Amniotic epithelial cell (primary cell): ENCODE data around the gene PARP2.
"Not testable (repeated sequence)": the region's sequence is repeated elsewhere in the genome, so short reads cannot be mapped to it uniquely, and the experiment has no call there.

Source experiments
- DNase-seq: peaks from one replicate; pipeline ENCODE4 v3.0.0-alpha.2; 2010; ENCODE audit warnings: low read depth

The PARP2 gene

DNA sequence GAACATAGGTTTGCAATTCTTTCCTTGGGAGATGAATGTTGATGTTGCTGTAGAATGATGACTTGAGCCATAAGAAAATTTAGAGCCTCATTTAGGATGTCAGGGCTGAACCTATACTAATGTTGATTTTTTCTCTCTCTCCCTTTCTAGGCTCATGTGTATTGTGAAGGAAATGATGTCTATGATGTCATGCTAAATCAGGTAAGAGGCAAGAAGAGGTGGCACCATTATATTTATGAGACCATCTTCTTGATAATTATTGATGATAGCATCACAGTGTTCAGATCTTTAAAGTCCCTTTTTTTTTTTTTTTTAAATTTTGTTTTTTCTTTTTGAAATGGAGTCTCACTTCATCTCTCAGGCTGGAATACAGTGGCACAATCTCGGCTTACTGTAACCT lies 3.3 kb downstream of the PARP2 start:
- DNase-seq: no peak

DNA sequence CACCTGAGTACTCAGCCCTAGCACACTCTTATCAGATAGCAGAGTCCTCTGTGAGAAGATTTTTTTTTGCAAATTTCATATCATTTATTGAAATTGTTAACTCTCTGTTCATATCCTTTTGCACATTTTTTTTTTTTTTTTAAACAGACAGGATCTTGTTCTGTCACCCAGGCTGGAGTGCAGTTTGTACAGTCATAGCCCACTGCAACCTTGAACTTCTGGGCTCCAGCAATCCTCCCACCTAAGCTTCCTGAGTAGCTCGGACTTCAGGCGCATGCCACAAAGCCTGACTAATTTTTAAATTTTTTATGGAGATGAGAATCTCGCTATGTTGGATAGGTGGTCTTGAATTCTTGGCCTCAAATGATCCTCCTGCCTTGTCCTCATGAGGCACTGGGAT lies 4.3 kb downstream of the PARP2 start:
- peak; percentile 73 for DNase-seq

DNA sequence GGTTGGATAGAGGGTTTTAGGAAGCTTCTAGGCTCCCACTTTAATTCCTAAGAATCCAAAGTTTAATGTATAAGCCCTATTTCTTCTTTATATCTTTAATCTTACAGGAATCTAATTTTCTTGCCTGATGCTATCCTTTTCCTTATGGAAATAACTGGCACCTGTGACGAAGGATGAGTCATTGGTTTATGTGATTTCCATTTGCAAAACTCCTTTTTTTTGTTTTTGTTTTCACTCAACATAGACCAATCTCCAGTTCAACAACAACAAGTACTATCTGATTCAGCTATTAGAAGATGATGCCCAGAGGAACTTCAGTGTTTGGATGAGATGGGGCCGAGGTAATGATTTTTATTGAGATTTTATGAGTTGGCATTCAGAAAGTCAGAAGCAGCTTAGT lies 6.8 kb downstream of the PARP2 start:
- peak; percentile 9 for DNase-seq

DNA sequence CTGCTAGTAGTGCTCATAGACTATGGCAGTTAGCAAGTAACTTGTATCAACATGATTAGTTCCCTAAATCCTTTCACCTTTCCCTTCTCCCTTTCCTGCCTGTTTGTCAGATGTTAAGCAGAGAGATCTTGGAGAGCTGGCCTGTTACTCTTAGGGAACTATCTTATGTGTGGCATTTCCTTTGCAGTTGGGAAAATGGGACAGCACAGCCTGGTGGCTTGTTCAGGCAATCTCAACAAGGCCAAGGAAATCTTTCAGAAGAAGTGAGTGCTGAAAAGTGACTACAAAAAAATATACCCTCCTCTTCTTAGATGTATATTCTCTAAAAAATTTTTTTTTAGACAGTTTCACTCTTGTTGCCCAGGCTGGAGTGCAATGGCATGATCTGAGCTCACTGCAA lies 7.4 kb downstream of the PARP2 start:
- DNase-seq: peak; percentile 17

DNA sequence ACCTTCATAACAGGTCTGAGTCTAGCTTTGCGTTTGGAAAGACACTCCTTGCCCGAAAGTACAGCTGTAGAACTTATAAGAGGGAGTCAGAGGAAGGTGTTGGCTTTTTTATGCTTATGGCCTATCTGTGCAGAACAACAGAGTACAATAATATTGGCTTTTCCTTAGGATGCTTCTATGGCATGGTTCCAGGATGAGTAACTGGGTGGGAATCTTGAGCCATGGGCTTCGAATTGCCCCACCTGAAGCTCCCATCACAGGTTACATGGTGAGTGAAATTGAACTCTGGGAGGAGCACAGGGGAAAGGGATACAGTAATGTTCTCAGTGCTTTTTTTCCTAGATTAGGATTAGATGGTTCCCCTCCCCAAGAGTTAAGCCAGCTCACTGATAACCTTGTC lies 13.0 kb downstream of the PARP2 start:
- no peak for DNase-seq

DNA sequence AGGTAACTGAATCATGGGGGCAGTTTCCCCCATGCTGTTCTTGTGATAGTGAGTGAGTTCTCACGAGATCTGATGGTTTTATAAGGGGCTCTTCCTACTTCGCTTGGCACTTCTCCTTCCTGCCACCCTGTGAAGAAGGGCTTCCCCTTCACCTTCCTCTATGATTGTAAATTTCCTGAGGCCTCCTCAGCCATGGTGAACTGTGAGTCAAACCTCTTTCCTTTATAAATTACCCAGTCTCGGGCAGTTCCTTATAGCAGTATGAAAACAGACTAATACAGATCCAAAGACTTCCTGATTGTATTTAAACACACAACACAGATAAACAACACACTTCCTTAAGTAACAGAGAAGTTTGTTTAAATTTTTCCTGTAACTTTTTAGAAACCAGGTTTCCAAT lies 15.0 kb downstream of the PARP2 start:
- not testable (repeated sequence) for DNase-seq

DNA sequence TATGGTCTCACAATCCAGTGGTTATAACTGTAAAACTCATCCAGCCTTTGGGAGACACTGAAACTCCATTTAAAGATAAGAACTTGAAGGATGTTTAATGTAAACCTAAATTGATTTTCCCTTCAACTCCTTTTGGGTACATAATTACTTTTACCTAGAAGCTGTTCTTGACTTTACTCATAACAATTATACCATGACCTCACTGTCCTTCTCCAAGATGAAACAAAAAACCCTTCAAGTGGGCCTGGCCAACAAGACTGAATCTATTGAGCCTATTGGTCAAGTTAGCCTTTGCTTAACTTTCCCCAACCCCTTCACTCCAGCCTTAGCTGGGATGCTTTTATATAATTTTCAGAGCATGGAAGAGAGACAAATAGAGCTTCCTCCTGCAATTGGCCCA lies 22.5 kb downstream of the PARP2 start:
- no peak for DNase-seq

DNA sequence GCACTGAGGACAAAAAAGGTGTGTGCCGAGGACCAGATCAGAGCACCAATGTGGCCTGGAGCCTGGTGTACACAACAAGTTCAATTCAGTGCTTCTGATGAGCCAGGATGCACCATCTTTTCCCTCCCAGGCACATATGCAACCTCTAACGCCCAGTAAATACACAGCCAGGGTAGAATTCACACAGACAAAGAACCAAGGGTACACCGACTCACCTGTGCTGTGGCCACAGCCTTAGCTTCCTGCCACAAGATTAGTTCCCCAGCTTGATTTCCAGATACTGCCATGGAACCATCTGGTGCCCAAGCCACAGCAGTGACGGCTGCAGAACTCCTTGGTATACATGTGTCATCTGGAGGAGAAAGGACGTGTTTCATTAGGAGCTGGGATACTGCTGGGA lies 29.4 kb downstream of the PARP2 start:
- no peak for DNase-seq

DNA sequence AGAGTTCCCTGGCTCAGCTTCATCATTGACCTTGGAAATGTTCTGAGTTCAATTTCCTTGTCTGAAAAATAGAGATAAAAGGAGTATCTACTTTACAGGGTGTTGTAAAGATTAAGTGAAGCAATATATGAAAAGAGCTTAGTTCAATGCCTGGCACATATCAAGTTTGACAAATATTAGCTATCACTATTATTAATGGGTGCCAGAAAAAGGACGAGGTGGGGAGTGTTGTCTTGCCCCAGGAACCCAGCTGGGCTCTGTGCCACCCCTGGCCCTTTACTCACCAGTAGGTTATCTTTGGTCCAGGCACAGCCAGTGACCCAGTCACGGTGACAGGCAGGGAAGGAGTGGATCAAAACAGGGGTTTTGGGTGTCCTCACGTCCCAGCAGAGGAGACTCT lies 32.0 kb downstream of the PARP2 start:
- no peak for DNase-seq

DNA sequence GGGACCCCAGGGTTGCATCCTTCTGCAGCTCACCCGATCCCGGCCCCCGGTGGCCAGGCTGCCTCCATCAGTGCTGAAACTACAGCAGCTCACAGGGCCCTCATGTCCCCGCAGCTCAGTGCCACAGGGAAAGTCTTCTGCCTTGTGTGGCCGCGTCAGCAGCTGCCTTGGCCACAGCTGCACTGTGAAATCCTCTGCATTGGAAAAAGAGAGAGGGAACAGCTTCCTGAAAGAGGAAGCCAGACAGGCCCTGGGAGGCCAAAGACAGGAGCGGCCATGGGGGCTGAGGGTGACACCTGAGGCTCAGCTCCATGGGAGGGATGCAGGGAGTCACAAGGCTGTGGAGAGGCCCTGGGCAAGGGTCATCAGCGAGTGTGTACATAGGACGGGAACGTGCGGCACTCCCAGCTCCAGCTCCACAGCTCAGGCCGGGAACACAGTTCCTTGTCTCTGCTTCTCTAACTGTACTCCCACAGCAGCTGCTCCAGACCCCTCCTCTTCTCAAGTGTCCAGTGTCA lies 32.7 kb downstream of the PARP2 start:
- DNase-seq: no peak

DNA sequence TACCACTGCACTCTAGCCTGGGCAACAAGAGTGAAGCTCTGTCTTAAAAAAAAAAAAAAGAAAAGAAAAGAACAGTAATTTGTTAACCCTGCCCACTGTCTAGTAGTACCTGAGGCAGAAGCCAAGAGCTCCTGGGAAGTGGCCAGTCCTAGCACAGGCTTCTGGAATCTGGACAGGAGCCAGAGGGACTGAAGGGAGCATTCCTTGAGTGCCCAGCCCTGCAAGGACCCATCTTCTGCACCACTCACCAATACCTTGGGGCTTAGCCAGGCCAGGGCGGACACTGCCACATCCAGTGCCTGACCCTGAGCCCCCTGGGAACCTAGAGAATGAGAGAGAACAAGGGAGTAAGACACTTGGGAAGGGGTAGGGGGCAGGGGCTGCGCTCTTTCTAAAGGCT lies 33.7 kb downstream of the PARP2 start:
- no peak for DNase-seq

DNA sequence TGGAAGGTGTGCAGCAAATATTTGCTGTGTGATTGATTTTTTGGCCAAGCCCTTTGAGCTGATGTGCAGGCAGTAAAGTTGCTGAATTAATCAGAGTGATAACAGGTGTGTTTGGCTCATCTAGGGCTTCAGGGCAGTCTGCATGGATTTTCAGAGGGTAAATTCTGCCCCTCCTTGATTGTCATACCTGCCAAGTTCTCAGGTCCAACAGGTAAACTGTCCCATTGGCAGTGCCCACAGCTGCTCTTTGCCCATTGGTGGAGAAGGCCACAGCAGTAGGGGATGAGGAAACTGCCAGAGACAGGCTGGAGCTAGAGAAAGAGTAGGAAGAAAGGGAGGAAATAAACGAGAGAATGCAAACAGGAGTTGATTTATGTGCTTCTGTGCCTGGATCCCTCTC lies 36.3 kb downstream of the PARP2 start:
- no peak for DNase-seq

DNA sequence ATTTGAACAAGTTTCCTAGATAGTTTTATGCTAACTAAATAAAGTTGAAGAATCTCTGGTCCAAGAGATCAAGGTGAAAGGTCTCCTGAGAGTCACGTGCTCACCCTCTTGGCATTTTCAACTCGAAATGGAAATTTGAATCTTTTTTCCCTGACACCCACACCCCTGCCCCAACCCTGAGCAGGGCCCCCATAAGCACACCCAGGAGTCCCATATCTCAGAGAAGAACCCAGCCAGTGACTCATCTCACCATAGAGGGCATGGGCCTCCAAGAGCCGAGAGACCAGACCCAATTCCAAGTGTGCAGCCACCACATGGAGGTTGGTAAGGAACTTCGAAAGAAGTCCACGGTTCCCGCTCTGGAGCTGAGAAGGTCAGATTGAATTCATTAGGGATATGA lies 37.2 kb downstream of the PARP2 start:
- no peak for DNase-seq

DNA sequence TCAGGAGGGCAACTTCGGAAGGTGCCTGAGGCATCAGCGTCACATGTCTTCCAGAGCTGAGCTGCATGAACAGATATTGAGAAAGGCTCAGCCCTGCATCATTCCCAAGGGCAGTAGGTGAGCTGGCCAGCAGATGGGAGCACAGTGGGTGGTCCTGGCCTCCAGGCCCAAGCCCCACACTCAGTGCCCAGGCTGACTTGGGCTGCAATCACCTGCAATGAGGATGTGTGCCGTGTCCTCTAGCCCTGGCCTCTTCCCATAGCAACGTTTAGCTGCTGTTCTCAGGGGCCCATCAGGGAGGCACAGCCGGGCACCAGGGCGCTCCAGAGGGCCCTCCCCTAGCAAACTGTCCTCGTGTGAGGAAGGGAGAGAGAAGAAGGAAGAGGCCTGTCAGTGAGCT lies 37.9 kb downstream of the PARP2 start:
- no peak for DNase-seq

DNA sequence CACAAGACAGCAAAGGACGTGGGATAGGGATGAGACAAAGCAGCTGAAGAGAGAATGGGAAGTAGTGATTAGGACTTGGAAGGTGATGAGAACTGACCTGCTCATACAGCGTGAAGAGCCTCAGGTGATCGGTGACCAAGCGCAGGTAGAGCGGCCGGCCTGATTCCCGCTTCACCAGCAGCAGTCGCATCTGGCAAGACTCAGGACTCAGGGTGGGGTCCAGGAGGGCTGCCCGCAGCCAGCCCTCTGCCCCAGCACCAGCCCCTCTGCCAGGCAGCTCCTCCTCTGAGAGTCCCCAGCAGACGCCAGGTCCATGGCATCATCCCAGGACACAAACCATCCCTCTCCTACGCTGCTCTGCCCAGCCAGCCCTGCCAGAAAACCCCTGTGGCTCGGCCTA lies 39.1 kb downstream of the PARP2 start:
- DNase-seq: no peak

DNA sequence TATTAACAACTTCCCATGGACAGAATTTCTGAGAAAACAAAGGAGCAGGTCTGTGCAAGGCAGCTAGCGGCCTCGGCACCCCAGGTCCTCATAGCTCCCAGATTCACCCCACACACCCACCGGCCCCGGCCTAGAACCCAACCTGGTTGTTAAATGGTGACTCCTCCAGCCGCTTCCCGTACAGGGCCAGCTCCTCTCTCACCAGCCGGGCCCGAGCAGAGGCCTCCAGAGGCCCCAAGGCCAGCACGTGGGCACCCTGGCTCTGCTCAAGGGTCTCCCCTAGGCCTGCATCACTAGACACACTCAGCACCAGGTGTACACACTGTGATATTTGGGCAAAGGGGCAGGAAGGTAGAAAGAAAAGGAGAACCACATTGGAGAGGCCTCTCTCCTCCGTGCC lies 39.6 kb downstream of the PARP2 start:
- DNase-seq: no peak

DNA sequence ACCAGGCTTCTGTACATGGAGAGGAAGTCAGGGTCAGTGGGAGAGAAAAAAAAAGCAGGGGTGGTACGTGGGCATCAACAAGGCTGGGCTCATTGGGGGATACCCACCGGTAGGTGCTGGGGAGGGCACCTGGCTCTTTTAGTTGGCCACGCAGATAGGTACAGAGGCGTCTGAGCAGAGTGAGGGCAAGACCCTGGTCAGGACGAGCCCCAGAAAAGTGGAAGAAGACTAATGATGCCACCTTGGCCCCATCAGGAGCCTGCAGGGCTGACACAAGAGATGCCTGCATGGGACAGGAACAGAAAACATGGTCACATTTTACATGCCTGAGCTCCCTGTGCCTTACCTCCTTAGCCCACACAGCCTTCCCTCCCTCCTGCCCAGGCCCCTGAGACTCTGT lies 40.2 kb downstream of the PARP2 start:
- no peak for DNase-seq

DNA sequence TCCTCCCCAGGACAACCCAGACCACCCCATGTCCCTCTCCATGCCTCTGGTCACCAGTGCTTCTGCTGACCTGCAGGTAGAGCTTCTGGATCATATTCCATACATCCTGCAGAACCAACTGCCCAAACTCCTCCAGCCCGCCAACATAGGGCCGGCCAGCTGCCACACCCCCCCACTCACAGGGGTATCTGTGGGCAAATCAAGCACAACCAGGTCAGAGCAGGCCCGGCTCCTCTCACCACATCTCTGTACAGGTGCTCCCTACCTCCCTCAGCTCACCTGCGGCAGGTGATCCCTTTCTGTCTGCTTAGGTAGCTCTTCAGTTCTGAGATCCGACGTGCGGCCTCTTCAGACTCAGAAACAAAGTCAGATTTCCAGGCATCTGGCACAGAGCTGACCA lies 40.9 kb downstream of the PARP2 start:
- no peak for DNase-seq

DNA sequence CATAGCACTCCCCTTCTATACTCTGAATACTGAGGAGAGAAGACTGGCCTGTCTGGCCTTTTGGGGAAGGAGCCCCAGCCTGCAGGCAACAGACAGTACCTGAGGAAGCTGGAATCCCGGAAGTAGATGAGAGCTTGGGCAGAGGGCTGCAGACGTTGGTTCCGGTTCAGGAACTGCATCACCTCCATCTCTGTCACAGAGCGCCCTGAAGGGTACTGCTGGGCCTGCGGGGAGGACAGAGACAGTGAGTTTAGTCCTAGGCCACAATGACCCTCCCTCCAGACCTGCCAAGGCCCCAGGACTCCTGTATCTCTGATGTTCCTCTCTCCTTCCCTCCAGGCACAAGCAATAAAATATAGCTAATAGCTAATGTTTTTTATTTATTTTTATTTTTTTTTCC lies 41.5 kb downstream of the PARP2 start:
- no peak for DNase-seq

DNA sequence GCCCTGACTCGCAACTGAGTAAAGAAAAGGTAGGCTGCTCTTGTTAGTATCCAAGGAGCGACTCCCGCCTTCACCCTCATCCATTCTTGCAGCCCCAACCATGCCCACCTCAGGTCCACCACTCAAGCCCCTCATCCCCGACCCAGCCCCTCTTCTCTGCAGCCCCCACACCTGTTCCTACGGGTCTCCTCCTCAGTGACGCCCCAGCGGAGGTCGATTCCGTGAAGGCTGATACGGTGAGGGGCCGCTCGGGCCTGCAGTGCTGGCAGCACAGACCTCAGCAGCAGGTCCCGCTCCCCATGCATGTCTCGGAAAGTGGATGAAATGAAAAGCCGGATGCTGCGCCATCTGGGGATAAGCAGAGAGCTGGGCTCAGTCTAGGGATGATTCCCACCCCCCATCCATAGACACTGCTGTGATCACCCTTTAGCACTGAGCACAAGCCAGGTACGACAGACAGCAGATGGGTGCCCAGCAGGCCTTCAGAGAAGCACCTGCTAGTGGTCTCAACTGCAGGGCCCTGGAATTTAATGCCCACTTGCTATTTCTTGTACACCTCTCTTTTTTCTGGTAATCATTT lies 42.9 kb downstream of the PARP2 start:
- no peak for DNase-seq

DNA sequence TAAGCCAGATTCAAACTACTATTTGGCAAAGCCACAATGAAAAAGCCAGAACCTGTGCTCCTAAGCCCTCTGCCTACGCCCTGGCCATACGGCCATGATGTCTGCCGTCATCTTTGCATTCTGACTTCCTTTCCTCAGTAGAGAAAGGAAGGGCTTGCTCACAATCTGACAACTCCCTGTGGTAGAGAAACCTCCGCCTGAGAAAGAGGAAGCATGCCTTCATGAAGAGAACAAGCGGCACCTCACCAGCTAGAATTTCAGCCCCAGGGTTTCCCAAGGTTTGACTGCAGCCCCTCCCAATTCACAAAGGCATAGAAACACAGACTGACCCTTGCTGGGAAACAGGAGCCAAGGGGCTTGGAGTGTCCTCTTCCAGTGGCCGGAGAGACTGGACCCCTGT lies 44.1 kb downstream of the PARP2 start:
- DNase-seq: no peak

DNA sequence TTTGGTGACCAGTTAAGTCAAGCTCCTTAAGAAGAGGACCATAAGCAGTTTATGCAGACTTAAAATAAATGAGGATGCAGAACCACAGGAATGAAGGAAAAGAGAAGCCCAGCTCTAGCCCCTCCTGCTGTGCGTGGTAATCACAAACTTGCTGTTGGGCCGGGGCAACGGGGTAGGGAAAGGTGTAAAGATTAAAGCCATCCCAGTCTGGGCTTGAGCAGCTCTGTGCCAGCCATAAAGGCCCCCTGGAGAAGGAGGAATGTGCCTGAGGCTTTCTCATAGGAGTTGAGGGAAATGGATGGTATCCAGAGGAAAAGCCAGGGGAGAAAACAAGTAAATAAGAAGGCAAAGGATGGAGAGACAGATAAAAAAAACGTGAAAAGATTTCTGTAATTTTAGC lies 44.7 kb downstream of the PARP2 start:
- no peak for DNase-seq

DNA sequence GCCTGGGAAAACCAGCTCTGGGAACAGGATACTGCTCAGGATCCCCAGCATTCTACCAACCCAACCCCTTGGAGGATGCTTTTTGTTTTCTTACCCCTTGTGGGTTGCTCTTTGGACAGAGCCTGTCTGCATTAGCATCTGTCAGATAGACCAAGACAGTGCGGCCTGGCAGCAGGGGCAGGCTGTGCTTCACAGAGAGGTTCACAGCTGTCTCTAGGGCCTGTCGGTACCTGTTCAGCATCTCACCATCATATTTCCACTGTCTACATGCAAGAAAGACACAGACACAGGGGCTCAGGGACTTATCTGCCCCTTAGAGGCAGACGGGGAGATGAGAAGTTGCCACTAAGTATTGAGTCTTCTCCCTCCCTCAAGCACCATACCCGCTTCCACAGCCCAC lies 48.1 kb downstream of the PARP2 start:
- no peak for DNase-seq

DNA sequence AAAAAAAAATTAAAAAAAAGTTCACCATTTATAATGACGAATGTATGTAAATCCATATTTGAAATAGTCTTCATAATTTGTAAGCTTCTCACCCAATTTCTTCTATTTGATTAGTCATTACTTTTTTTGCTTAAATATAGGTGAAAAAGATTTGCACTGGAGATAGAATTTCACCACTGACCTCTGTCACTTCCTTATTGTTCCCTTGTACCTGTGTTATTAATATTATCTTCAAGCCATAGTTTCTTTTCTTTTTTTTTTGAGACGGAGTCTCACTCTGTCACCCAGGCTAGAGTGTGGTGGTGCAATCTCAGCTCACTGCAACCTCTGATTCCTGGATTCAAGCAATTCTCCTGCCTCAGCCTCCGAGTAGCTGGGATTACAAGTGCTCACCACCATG lies 54.1 kb downstream of the PARP2 start:
- DNase-seq: no peak

DNA sequence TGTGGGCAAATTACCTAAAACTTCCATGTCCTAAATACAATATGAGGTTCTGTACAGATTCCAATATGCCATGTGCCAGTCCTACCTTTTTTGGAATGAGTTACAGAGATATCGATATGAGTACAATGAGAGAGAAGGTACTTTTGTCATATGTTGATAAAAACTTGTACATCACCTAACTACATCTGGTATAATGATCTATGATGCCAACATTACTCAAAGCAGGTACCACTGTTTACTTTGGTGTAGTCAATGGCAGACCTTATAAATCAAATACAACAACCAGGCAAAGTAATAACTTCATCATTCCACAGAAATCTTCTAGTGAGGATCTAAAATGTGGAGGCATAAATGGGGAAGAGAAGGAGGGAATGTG lies 57.1 kb downstream of the PARP2 start:
- DNase-seq: no peak
